Astrocyte (in vitro differentiated cells and primary cell): ENCODE measurements around the gene C1orf141.

Experiments
- EZH2 ChIP-seq: IDR thresholded peaks from 2 replicates; pipeline ENCODE4 v1.6.1; 2012; ENCODE audit warnings: mild to moderate bottlenecking, low read length, inconsistent platforms; ENCODE audit not compliant: insufficient read depth
- TF ChIP-seq, protein P1 (sequence below): IDR thresholded peaks from 2 replicates; pipeline ENCODE4 v1.5.1; 2011; ENCODE audit warnings: low read depth, mild to moderate bottlenecking, inconsistent platforms, low read length, moderate library complexity; ENCODE audit not compliant: insufficient read depth

DNA sequence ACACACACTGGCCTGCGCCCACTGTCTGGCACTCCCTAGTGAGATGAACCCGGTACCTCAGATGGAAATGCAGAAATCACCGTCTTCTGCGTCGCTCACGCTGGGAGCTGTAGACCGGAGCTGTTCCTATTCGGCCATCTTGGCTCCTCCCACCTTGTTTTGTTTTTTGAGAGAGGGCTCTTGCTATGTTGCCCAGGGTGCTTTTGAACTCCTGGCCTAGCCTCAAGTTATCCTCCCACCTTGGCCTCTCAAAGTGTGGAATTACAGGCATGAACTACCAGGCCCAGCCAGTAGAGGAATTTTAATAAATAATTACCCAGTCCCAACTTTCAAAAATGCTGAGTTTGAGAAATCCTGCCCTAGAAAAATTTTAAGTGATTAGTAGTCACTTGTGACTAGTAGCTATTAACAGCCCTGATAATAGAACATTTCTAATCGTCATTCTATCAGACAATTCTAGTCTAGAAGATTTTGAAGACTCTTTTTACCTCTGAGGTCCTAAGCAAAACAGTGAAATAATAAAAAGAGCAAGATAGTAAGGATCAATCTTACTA, 49.9 kb downstream of the C1orf141 start:
- TF ChIP-seq, protein P1, sequence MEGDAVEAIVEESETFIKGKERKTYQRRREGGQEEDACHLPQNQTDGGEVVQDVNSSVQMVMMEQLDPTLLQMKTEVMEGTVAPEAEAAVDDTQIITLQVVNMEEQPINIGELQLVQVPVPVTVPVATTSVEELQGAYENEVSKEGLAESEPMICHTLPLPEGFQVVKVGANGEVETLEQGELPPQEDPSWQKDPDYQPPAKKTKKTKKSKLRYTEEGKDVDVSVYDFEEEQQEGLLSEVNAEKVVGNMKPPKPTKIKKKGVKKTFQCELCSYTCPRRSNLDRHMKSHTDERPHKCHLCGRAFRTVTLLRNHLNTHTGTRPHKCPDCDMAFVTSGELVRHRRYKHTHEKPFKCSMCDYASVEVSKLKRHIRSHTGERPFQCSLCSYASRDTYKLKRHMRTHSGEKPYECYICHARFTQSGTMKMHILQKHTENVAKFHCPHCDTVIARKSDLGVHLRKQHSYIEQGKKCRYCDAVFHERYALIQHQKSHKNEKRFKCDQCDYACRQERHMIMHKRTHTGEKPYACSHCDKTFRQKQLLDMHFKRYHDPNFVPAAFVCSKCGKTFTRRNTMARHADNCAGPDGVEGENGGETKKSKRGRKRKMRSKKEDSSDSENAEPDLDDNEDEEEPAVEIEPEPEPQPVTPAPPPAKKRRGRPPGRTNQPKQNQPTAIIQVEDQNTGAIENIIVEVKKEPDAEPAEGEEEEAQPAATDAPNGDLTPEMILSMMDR: no peak
- no peak for TF ChIP-seq EZH2
